ENCODE data around the gene NHLRC2.
"Not testable (repeated sequence)": the region's sequence is repeated elsewhere in the genome, so short reads cannot be mapped to it uniquely, and the experiment has no call there.

The NHLRC2 gene

DNA sequence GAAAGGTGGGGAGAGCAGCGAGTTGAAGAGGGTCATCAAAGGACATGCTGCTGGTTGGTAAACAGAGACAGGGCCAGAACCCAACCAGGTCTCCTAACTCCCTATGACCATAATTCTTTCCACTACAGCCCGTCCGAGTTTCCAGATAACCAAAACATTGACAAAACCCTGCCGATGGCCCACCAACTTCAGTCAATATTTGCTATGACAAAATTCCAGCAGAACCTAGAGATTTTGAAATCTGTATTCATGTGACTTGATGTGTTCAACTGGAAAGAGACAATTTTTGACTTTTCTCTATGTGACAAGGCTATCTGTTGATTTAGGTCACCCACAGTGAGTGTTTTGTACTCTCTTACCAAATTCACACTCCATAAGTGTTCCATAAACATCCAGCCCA lies 86.7 kb downstream of the NHLRC2 start:
- DNase-seq (ENCODE audit: low read depth) = no peak

DNA sequence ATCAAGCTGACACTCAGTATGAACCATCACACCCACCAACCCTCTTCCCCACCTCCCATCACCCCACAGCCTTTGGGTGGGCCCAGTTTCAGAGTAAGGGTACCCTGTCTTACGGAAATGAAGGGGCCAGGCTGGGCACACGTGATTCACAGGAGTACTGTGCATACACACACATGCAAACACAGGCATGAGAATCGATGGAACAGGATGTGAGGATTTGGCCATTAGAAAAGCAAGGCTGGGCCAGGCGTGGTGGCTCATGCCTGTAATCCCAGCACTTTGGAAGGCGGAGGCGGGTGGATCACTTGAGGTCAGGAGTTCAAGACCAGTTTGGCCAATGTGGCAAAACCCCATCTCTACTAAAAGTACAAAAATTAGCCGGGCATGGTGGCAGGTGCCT lies 88.7 kb downstream of the NHLRC2 start:
- DNase-seq (ENCODE audit: low read depth) = not testable (repeated sequence)

DNA sequence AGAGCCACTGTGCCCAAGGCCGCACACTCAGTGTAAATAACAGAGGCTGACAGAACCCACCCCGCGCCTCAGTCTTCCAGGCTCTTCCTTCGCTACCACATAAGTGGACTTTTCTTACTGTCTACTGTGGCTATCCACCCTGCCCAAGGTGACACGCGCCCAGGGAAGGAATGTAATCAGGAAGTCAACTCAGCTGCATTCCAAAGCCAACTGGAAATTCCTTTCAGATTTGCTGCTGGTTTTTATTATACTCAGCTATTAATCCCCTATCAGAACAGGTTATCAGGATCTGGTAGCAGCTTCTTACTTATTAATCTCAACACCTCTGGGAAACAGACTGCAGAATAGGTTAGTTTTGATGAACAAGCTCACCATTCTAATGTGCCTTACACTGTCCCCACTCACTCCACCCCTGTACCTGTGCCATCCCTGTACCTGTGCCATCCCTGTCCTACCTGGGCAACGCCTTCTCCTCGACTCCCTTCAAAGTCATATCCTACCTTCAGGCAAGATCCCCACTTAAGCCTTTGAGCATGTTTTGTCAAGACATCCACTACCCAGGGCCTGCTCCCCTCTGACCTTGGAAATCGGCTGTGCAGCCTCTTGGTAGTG lies 90.7 kb downstream of the NHLRC2 start:
- DNase-seq (ENCODE audit: low read depth) = no peak

DNA sequence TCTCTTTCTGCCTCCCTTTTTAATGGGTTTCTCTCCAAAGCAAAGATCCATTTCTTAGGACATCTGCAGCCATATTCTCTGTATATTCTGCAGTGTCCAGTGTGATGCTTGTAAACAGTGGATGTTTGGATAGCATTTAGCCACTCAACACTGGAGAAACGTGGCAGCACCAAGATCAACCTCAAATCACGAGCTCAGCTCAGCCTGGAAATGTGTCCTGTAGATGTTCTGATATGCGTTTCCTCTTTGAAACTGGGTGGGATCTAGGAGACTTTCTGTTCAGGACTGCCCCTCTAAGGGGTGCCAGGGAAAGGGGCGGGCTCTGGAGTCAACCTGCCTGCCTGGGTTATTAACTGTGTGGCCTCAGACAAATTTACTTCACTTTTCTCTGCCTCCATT lies 91.2 kb downstream of the NHLRC2 start:
- no peak for DNase-seq (ENCODE audit: low read depth)

DNA sequence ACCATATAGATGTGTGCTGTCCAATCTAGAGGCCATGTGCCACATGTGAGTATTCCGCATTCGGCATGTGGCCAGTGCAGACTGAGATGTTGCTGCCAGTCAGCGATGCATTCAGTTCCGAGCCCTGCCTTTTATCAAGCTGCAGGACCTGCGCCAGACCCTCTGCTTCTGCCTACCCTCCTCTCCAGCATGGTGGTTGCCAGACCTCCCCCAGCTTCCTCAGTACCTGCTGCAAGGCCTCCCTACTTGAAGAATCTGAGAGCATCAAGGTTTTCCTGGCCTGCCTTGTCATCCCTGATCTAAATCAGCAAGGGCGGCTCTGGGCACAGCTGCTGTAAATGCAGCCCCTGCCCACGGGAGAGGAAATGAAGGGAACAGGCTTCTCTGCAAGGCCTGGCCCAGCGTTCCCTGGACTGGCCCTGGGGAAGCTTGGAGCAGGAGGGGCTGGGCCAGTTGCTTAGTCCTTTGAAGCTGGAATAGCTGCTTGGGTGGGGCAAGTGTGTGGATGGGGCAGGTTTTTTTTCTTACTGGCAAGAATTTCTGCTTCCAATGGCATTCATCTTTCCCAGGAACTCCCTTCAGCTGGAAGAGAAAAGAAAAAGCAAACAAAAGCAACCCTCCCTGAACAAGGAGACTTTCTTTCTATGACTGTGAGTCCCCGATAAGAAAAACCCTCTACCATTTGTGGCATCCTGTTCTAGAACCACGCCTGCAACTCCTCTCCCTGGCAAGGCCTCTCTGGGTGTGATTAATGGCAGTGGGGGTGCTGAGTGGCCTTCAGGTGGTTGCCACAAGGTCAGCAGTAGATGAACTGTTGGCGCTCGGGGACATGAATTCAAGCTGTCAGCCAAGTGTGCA lies 93.0 kb downstream of the NHLRC2 start:
- DNase-seq (ENCODE audit: low read depth) = no peak

DNA sequence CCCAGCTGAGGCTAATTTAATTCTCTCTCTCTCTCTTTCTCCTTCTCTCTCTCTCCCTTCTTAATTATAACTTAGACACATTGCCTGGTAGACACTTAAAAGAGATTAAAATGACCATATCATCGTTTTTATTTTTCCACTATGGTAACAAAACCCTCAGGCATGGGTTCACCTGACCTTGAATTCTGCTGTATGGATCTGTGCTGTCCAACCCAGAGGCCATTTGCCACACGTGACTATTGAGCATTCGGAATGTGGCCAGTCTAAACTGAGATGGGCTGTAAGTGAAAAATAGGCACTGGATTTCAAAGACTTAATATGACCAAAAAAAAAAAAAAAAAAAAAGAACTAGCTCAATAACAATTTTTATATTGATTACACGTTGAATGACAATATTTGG lies 93.6 kb downstream of the NHLRC2 start:
- DNase-seq (ENCODE audit: low read depth) = no peak

DNA sequence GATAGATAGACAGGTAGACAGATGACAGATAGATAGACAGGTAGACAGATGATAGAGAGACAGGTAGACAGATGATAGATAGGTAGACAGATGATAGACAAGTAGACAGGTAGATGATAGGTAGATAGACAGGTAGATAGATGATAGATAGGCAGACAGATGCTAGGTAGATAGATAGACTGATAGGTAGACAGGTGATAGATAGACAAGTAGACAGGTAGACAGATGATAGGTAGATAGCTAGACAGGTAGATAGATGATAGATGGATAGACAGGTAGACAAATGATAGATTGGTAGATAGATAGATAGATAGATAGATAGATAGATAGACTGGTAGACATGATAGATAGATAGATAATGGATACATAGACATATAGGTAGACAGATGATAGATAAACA lies 95.8 kb downstream of the NHLRC2 start:
- DNase-seq (ENCODE audit: low read depth) = no peak

DNA sequence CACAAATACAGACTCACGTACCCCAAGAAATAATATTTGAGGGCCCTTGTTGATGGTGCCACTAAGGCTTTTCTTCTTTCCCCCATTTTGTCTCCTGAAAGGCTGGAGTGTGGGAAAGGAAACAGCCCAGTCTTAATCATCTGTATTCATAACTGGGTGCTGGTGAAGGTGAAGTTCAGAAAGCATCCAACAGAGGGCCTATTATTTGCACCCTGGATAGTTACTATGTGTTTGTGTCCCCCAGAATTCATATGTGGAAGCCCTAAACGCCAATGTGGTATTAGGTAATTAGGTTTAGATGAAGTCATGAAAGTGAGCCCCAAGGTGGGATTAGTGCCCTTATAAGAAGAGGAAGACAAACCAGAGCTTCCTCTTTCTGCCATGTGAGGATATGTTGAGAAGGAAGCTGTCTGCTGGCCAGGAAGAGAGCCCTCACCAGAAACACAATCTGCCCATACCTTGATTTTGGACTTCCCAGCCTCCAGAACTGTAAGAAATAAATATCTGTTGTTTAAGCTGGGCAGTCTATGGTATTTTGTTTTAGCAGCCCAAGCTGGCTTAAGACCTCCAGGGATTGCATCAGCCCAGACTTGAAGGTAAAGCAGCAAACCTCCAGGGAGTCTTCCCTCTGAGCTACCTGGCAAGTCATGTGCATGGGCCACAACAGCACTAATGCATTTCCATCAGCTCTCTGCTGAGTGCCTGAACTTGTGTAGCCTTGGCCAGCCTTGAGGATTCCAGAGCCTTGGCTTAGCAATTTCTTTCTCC lies 99.2 kb downstream of the NHLRC2 start:
- no peak for DNase-seq (ENCODE audit: low read depth)

DNA sequence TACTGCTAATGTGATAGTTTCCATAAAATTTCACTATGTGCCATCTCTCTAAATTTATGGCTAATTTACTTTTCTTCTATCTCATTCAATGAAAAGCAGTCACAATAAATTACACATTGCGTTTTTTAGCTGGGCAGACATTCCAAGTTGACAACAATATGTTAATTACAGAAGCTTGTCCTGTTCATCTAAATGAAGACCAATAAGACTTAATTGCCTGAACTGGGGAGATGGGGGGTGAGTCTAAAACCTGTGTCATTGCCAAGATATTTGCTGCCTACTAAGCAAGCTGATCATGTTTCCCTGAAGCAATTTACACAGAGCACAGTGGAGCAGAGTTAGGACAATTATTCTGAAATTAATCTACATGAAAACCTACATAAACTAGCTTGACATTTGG lies 99.9 kb downstream of the NHLRC2 start:
- no peak for DNase-seq (ENCODE audit: low read depth)

DNA sequence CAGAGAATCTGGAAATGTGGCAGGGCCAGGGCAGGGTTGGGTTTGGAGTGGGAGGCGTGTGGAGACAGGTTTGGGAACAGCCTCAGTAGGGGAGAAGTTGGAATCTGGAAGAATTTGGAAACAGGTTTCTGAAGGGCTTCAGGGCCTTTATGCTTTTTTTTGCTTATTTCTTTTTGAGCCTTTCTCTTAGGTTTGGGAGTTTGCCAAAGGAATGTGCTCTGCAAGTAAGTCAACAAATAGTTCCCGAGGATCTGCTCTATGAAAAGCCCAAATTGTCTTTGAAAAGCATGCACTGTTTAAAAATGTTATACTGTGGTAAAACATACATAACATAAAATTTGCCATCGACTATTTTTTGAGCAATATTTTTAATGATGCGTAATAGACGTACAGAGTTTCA lies 102.6 kb downstream of the NHLRC2 start:
- no peak for DNase-seq (ENCODE audit: low read depth)

DNA sequence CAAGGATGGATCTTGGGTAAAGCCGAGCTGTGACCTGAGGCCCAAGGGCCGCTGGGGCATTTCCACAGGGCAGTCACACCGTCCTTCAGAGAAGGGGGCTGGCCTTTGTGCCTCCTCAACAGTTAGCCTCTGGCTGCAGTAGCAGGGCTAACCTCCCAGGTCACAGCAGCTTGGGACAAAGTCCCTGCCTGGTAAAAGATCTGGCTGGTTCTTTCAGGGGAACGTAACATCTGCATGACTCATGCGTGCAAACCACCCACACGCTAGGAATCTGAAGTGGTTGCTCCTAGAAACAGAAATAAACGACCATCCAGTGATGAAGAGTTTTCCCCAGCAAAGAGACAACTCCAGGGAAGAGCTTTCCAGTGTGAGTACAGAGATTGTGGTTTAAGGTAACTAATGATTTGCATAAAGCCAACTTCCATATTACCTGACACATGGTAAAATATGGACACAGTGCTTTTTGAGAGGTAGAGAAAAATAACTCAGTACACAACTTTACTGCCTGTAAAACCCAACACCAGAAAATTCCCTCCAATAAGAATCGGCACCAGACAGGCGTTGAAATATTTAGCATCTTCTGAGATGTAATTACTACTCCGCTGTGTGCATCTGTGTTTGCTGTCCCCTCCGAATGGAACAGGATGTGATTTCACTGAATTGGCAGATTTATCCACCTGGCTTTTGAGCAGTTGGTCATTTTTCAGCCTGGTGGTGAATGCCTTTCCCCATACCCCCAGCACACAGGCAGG lies 104.3 kb downstream of the NHLRC2 start:
- DNase-seq (ENCODE audit: low read depth) = no peak

DNA sequence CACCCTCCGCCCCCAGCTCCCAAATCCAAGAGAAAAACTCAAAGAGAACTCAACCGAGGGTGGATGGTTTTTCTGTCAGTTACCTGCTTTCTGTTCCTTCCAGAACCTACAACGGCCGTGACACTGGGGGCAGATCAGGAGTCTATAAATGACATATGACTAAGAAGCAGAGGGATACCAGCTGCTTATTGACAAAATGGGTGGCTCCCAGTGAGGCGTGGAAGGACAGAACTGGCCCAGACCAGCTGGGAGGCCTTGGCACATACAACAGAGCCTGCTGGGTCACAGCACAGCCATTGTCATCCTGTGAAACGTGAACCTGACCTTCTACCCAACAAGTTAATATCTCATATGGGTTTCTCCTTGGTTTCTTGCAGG lies 104.9 kb downstream of the NHLRC2 start:
- DNase-seq (ENCODE audit: low read depth) = no peak

DNA sequence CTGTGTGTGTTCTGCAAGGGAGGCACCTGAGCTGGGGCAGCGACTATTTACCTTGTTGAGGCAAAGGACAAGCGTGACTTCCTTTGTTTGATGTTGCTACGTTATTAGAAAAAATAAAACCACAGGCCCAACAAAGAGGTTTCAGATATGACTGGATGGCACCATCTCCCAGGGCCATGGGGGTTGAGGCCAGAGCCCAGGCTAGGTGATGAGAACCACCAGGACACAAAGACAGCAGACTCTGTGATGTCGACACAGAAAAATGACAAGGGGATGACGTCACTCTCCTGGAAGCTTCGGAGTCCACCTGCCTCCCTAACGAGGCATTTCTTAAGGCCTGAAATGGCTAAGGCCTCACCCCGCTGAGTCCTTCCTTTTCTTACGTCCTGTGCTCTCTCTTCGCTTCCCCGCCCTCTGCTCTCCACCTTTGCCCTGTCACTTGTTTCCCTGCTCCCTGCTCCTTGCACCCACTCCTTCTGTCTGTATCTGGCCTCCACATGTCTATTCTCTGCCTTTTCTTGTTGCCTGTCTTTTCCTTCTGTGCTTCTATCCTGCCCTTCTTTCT lies 106.2 kb downstream of the NHLRC2 start:
- no peak for DNase-seq (ENCODE audit: low read depth)

DNA sequence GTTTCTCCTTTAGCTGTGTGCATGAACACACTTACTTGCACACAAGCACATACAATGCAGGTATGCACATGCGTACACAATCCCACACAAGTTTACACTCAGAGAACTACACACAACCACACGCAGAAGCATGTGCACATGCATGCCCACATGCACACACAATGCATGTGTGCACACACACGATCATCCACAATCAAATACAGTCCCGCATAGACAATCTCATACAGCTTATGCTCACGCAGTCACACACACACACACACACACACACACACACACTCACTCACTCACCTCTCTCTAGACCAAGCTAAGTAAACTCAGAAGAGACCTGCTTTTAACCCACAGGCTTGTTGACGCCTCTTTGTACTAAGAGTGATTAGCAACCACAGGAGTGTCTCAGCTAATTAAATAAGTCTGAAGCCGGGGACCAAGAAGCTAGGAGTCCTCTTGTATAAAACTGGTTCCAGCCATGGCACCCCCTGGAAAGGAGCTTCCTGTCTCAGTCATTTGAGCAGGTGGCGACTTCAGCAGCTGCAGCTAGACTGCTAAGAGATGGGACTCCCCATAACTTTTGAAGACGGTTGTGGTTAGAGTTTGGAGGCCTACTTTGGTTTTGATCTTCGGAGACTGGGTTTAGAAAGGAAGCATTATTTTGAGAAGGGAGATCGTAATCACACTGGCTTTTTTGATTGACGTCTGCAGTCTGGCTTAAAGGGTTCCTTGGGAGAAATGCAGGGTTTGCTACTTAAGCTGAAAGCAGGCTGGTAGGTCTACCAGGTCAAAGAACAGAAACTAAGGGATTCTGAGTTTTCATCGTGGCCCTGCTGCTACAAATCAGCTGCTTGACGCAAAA lies 106.9 kb downstream of the NHLRC2 start:
- peak; percentile 28 for DNase-seq (ENCODE audit: low read depth)

DNA sequence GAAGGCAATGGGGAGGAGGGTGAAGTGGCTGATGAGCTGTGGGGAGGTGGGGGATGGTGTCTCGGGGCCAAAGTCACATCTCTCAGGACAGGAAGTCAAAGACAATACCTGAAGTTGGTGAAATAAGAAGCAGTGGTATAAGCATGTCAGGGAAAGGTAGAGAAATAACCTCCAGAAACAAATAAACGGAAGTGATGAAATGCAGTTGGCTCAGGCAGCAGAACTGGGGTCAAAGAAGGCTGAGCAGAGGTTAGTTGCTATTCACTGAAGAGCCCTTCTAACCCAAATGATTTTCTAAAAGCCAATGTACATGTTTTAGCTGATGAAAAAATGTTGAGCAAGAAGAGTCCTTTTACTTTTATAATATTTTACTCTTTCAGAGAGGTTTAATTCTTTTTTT lies 110.6 kb downstream of the NHLRC2 start:
- no peak for DNase-seq (ENCODE audit: low read depth)

DNA sequence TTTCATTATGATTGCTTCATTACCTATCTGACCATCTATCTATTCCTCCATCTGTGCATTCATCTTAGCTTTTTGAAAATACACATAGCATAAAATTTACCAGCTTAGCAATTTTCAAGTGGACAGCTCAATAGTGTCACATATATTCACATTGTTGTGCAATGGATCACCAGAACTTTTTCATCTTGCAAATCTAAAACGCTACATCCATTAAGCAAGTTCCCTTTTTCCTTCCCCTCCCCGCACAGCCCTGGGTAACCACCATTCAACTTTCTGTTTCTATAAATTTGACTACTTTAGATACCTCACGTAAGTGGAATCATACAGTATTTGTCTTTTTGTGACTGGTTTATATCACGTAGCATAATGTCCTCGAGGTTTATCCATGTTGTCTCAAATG lies 111.2 kb downstream of the NHLRC2 start:
- no peak for DNase-seq (ENCODE audit: low read depth)

Data from stimulated activated CD8-positive, alpha-beta memory T cell treated with anti-CD3 and anti-CD28 coated beads, Interleukin-15, amount 100 ng/mL, for 1 hour (primary cell).